Measurements from ENCODE around the gene PTPRM. TPM values are rescaled to one million over a fixed set of nuclear protein-coding genes. Genes with fewer than 3 reads are reported as not detected.

The PTPRM gene
- total and polyA plus RNA-seq, 2 of the 8 experiments (the other 6 are each of a cell fraction or from before 2014, with no cell fraction given), result 4.1 to 7.0 TPM

- Histone ChIP-seq H2AK5ac (ENCODE audit: low read depth, low read length) (no peak overlapping the region), H4K20me1 (replicated peaks in 1 of 2; ENCODE audit: control insufficient read depth in 1 of 2, insufficient read depth in 2 of 2, low read length in 2 of 2) (no peaks in the 10 kb centered on the region), H4K5ac (ENCODE audit: insufficient read length, low read depth, low read length) (no peak overlapping the region), H3K79me1 (ENCODE audit: low read depth, low read length) (no peaks in the 10 kb centered on the region; the same call in 1 of the 2 replicates), H3K4ac (replicated peaks; ENCODE audit: insufficient read length, low read depth, low read length) (no peak overlapping the region), H3K36me3 (ENCODE audit: control insufficient read depth in 2 of 4, insufficient read depth in 4 of 4, low read length in 3 of 4) (no peaks in the 10 kb centered on the region), H3K56ac (replicated peaks; ENCODE audit: insufficient read length, low read depth, low read length) (no peak overlapping the region), H3K23me2 (ENCODE audit: low read depth, low read length) (no peaks in the 10 kb centered on the region), H4K91ac (replicated peaks; ENCODE audit: insufficient read length, low read length) (no peak overlapping the region), H3K4me3 (ENCODE audit: extremely low read depth in 1 of 4, insufficient read depth in 2 of 4, low read depth in 3 of 4, low read length in 4 of 4) (no peak overlapping the region), H3K27ac (ENCODE audit: low read depth, low read length) (no peak overlapping the region), H2BK5ac (ENCODE audit: low read depth, low read length) (no peak overlapping the region), H3K9me3 (ENCODE audit: insufficient read depth in 2 of 2, low read depth in 1 of 2, low read length in 1 of 2) (no peaks in the 10 kb centered on the region), H3K18ac (ENCODE audit: extremely low read depth, low read length) (no peak overlapping the region), H3K4me2 (ENCODE audit: insufficient read depth in 1 of 2, low read depth in 2 of 2, low read length in 2 of 2) (no peak overlapping the region), H3K27me3 (replicated peaks in 1 of 4; ENCODE audit: control insufficient read depth in 3 of 4, extremely low read depth in 1 of 4, insufficient read depth in 3 of 4, low read length in 3 of 4) (no peaks in the 10 kb centered on the region), H3K14ac (ENCODE audit: insufficient read length) (no peak overlapping the region), H4K8ac (ENCODE audit: extremely low read depth, insufficient read depth, low read length) (no peak overlapping the region), H2BK15ac (ENCODE audit: low read length) (no peak overlapping the region), H3K4me1 (replicated peaks in 1 of 4; ENCODE audit: control insufficient read depth in 3 of 4, insufficient read depth in 4 of 4, low read length in 3 of 4) (no peaks in the 10 kb centered on the region), H2AFZ (ENCODE audit: low read length) (no peak overlapping the region), H3K23ac (ENCODE audit: insufficient read length) (no peak overlapping the region), H3K79me2 (ENCODE audit: control insufficient read depth in 1 of 2, insufficient read depth in 2 of 2, low read length in 2 of 2) (no peaks in the 10 kb centered on the region), H3K9ac (replicated peaks in 1 of 4; ENCODE audit: extremely low read depth in 1 of 4, low read depth in 3 of 4, low read length in 3 of 4) (no peak overlapping the region; a peak in 1 of 7 replicates), H2BK12ac (ENCODE audit: low read depth, low read length) (no peak overlapping the region; the same call in 1 of the 2 replicates), H2BK120ac (replicated peaks; ENCODE audit: low read depth, low read length) (no peak overlapping the region), H2BK20ac (ENCODE audit: low read length) (no peak overlapping the region)
- DNase-seq (ENCODE audit: low read depth in 1 of 2, low spot score in 2 of 2), result no peak
- FAIRE-seq, result no peak
- ChIA-PET CTCF (ENCODE audit: partially characterized antibody) (no interaction called here), POLR2A (ENCODE audit: partially characterized antibody) (interaction anchor here (0.7 kb wide), 1 partner anchor 81 kb away, joined by 3 read pairs; no protein-coding TSS in a partner anchor)
- 91% methylated on average over 4 of the region's 4 CpGs; no CpG with 5 or more reads in 1 of the 2 experiments for WGBS, 2 experiments (ENCODE audit: extremely low coverage in 1 of 2, insufficient coverage in 1 of 2, insufficient read length in 1 of 2, insufficient replicate concordance in 2 of 2, low coverage in 1 of 2, low lambda C conversion rate in 2 of 2, missing lambda C conversion rate in 1 of 2)
- TF ChIP-seq SIRT6 (IDR thresholded peaks at IDR 0.05; ENCODE audit: low read length), result no peak
Observed at GRCh38 chr18:7677424-7677823, 110.3 kb downstream of the PTPRM start.
